HL-60 (cell line): ENCODE measurements around the gene COG7.

Source experiments
- CTCF ChIP-seq: IDR thresholded peaks from one replicate; pipeline ENCODE4 v1.5.1; 2011; ENCODE audit warnings: low read length, control low read depth, inconsistent platforms; ENCODE audit not compliant: insufficient read depth
- GABPA ChIP-seq: IDR thresholded peaks from 2 replicates; pipeline ENCODE4 v1.6.1; 2012; ENCODE audit warnings: low read depth
- POLR2AphosphoS5 ChIP-seq: IDR thresholded peaks from 2 replicates; pipeline ENCODE4 v1.6.1; 2012; ENCODE audit warnings: low read depth
- SPI1 ChIP-seq: IDR thresholded peaks from 2 replicates; pipeline ENCODE4 v1.6.1; 2012; ENCODE audit warnings: low read depth, mild to moderate bottlenecking, borderline replicate concordance
- TF ChIP-seq, protein P1 (sequence below): IDR thresholded peaks from 2 replicates; pipeline ENCODE4 v1.6.1; 2012; ENCODE audit warnings: low read depth; ENCODE audit not compliant: insufficient replicate concordance

DNA sequence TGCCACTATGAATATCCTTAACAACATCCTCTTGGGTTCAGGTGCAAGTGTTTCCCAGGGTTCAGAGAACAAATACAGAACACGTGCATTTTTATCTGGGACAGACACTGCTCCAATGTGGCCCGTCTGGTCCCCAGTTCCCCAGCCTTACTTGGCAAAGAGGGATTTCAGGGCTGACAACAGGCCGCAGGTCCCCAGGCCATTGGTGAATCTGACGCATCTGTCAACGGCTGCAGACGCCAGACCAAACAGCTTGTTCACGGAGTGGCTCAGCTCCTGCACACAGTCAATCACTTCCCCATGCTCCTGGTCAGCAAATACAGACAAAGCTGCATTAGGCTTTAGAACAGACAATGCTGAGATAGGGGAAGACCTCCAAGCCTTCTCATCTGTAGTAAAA lies 36.2 kb downstream of the COG7 start:
- TF ChIP-seq CTCF, result no peak
- no peak for TF ChIP-seq POLR2AphosphoS5
- no peak for TF ChIP-seq SPI1
- TF ChIP-seq, protein P1, sequence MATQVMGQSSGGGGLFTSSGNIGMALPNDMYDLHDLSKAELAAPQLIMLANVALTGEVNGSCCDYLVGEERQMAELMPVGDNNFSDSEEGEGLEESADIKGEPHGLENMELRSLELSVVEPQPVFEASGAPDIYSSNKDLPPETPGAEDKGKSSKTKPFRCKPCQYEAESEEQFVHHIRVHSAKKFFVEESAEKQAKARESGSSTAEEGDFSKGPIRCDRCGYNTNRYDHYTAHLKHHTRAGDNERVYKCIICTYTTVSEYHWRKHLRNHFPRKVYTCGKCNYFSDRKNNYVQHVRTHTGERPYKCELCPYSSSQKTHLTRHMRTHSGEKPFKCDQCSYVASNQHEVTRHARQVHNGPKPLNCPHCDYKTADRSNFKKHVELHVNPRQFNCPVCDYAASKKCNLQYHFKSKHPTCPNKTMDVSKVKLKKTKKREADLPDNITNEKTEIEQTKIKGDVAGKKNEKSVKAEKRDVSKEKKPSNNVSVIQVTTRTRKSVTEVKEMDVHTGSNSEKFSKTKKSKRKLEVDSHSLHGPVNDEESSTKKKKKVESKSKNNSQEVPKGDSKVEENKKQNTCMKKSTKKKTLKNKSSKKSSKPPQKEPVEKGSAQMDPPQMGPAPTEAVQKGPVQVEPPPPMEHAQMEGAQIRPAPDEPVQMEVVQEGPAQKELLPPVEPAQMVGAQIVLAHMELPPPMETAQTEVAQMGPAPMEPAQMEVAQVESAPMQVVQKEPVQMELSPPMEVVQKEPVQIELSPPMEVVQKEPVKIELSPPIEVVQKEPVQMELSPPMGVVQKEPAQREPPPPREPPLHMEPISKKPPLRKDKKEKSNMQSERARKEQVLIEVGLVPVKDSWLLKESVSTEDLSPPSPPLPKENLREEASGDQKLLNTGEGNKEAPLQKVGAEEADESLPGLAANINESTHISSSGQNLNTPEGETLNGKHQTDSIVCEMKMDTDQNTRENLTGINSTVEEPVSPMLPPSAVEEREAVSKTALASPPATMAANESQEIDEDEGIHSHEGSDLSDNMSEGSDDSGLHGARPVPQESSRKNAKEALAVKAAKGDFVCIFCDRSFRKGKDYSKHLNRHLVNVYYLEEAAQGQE, result no peak
- TF ChIP-seq GABPA, result no peak
